Muscle of leg (tissue), 11 donors: ENCODE data around the gene GRK1. TPM values are rescaled to one million over a fixed set of nuclear protein-coding genes. Genes with fewer than 3 reads are reported as not detected.
A peak's percentile ranks its signal among the peaks of the same experiment; 100 is the strongest.

Experiments used
- DNase-seq: peaks from one replicate; pipeline ENCODE4 v3.0.0; 2013
- H3K27ac ChIP-seq: one replicate; pipeline ENCODE4 v1.5.1; 2013; ENCODE audit warnings: mild to moderate bottlenecking, low read length, control low read depth
- H3K27me3 ChIP-seq: one replicate; pipeline ENCODE4 v1.6.1; 2013; ENCODE audit warnings: low read length; ENCODE audit not compliant: control insufficient read depth, insufficient read depth
- H3K36me3 ChIP-seq: one replicate; pipeline ENCODE4 v1.6.1; 2013; ENCODE audit warnings: low read length; ENCODE audit not compliant: control insufficient read depth, insufficient read depth
- H3K4me1 ChIP-seq: one replicate; pipeline ENCODE4 v1.6.1; 2013; ENCODE audit warnings: low read length; ENCODE audit not compliant: control insufficient read depth, insufficient read depth
- H3K4me3 ChIP-seq: one replicate; pipeline ENCODE4 v1.5.1; 2013; ENCODE audit warnings: low read length, control low read depth
- H3K9me3 ChIP-seq: replicated peaks from 2 replicates; pipeline ENCODE4 v1.6.1; 2013; ENCODE audit warnings: low read depth, low read length; ENCODE audit not compliant: control insufficient read depth
- WGBS: methylation state at CpG from one replicate; pipeline ENCODE4 v1.1.5; 2013; ENCODE audit warnings: missing lambda C conversion rate; ENCODE audit not compliant: insufficient coverage; 5-methylcytosine and 5-hydroxymethylcytosine counted together
- polyA plus RNA-seq, 8 donors: library from polyadenylated mRNA; unstranded; fragments of 120-200 nt; gene quantifications; one replicate each; pipeline versions ENCODE4 v1.2.1 to v1.2.3, GENCODE V29; 2013; ENCODE audit warnings: inconsistent platforms in 1 of 8, low replicate concordance in 1 of 8; ENCODE audit not compliant: insufficient read length in 8 of 8, insufficient read depth in 1 of 8
- total RNA-seq: library from RNA; stranded (reverse); fragments of 120-200 nt; gene quantifications from one replicate; pipeline ENCODE4 v1.2.4, GENCODE V29; 2013

GRK1 gene
- total and polyA plus RNA-seq, 9 donors, result 0.11 to 0.38 (median 0.22) TPM; not detected in 1

DNA sequence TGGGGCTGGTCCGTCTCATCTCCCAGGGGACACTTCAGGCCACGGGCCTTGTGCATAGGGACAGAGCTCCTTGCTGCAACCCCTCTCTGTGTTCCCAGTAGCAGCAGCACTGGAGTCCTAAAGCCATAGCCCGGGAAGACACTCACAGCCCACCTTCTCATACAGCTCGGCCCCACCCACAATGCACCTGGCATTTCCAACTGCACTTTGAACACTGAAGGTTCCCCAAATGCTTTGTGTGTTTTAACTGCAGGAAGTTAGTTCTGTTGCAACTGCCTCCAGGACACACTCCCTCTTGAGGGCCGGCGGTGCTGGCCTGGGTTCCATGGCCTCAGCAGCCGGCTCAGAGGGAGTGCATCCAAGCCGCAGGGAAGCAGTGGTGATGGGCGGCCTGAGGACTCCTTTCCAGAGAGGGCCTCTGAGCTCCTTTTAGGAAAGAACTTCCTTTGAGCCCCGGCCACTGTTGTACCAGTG, 69.3 kb downstream of the GRK1 start:
- no peaks in the 10 kb centered on the region for H3K36me3 ChIP-seq
- H3K27ac ChIP-seq, result no peak overlapping the region
- peaks cover 3% of the 10 kb centered on the region for H3K4me1 ChIP-seq
- H3K9me3 ChIP-seq, result no peaks in the 10 kb centered on the region
- 67% methylated on average over 9 of the region's 10 CpGs for WGBS
- H3K27me3 ChIP-seq, result peaks cover 3% of the 10 kb centered on the region
- DNase-seq, result no peak
- no peak overlapping the region for H3K4me3 ChIP-seq

DNA sequence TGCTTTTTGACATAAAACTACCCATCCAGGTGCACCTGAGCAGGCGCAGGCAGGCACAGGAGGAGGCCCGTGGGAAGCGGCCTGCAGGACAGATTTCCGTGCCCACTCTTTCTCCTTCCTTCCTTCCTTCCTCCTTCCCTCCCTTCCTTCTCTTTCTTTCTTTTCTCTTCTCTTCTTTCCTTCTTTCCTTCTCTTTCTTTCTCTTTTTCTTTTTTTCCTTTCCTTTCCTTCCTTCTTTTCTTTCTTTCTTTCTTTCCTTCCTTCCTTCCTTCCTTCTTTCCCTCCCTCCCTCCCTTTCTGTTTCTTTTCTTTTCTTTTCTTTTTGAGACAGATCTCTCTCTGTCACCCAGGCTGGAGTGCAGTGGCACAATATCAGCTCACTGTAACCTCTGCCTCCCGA, 70.8 kb downstream of the GRK1 start:
- Histone ChIP-seq H3K27ac (no peak overlapping the region), H3K36me3 (no peaks in the 10 kb centered on the region), H3K4me3 (no peak overlapping the region), H3K4me1 (peaks cover 14% of the 10 kb centered on the region), H3K9me3 (no peaks in the 10 kb centered on the region), H3K27me3 (peaks cover 2% of the 10 kb centered on the region)
- DNase-seq, result no peak
- WGBS, result 78% methylated on average over 4 of the region's 5 CpGs

DNA sequence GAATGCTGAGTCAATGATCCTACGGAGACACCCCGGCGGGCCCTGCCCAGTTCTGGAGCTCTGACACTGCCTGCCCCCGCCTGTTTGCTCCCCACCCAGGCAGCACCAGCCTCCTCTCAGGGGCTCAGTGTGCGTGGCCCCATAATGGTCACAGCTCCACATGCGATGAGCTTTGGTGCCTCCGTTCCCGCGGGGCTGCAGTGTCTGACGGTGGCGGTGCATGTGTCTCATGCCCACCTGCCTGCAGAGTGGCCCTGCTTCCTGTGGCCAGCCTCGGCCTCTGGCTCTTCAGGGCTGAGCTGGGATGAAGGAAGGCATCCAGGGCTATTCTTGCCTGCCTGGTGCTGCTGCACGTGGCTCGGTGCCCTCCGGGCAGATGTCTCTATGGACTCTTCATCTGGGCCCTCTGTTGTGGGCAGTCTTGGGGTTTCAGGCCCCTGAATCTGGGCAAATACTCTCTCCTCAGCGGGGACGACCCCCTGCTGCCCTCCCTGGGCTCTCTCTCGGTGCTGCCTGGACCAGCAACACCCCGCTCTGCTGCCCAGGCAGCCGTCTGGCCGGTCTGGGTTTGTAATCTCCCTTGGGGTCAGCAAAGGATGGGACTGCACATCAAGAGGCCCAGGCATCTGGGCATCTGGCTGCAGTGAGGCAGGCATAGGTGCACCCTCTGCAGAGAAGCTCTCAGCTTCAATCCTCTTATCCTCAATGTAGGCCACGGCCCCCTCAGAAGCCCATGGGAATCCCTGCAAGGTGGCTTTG, 72.7 kb downstream of the GRK1 start:
- H3K27me3 ChIP-seq, result peaks cover 2% of the 10 kb centered on the region
- 80% methylated on average over 22 of the region's 22 CpGs for WGBS
- no peaks in the 10 kb centered on the region for H3K36me3 ChIP-seq
- H3K9me3 ChIP-seq, result no peaks in the 10 kb centered on the region
- H3K4me1 ChIP-seq, result peaks cover 14% of the 10 kb centered on the region
- no peak overlapping the region for H3K4me3 ChIP-seq
- H3K27ac ChIP-seq, result no peak overlapping the region
- no peak for DNase-seq

DNA sequence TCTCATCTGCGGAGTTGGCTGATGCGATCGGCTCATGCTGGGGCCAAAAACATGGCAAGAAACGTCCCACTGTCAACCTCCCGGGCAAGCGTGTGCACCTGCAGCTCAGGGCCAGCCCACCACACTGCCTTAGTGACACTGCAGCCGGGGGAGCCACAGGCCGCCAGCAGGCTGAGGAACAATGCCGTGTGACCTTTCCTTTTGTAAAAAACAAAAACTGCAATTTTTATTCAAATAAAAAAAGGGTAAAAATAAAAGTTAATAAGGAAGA, 73.2 kb downstream of the GRK1 start:
- Histone ChIP-seq H3K27ac (no peak overlapping the region), H3K4me1 (peaks cover 14% of the 10 kb centered on the region), H3K4me3 (no peak overlapping the region), H3K9me3 (no peaks in the 10 kb centered on the region), H3K27me3 (peaks cover 2% of the 10 kb centered on the region), H3K36me3 (no peaks in the 10 kb centered on the region)
- no peak for DNase-seq
- WGBS, result 89% methylated on average over 6 of the region's 9 CpGs

DNA sequence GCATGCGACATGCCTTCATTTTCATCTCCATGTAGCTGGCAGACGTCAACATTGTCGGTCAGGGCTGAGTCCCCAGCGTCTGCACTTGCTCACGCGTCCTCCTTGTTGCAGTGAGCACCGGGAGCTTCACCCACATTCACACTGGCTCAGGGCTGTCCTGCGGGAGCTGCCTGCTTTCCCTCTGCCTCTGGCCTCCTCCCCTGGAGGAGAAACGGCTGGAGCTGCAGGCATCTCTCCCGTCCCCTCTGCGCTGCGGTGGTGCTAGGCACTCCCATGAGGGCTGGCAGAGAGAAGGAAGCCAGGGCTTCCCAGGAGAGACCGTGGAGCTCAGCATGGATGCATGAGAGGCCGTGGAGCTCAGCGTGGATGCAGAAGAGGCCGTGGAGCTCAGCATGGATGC, 73.6 kb downstream of the GRK1 start:
- peaks cover 14% of the 10 kb centered on the region for H3K4me1 ChIP-seq
- H3K9me3 ChIP-seq, result no peaks in the 10 kb centered on the region
- H3K36me3 ChIP-seq, result no peaks in the 10 kb centered on the region
- no peak for DNase-seq
- no peak overlapping the region for H3K4me3 ChIP-seq
- WGBS, result 80% methylated on average over 15 of the region's 16 CpGs
- no peak overlapping the region for H3K27ac ChIP-seq
- H3K27me3 ChIP-seq, result peaks cover 2% of the 10 kb centered on the region

DNA sequence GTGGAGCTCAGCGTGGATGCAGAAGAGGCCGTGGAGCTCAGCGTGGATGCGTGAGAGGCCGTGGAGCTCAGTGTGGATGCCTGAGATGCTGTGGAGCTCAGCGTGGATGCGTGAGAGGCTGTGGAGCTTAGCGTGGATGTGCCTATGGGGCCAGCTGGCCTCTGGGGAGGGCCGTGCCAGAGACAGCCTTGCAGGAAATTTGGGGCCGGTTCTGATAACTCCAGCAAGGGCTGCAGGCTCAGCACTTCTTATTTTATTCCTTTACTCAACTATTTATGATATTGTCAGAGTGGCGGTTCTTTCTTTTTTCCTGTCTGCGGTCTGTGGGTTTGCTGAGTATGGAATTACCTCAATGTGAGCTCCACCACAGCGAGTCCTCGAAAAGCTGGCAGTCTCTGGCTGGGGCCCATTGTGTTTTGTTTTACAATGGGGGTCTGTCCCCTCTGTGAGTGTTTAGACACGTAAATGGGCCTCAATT, 74.2 kb downstream of the GRK1 start:
- H3K4me1 ChIP-seq, result peaks cover 12% of the 10 kb centered on the region
- peaks cover 2% of the 10 kb centered on the region for H3K27me3 ChIP-seq
- no peaks in the 10 kb centered on the region for H3K9me3 ChIP-seq
- 87% methylated on average over 9 of the region's 15 CpGs for WGBS
- H3K27ac ChIP-seq, result no peak overlapping the region
- no peak for DNase-seq
- H3K4me3 ChIP-seq, result no peak overlapping the region
- H3K36me3 ChIP-seq, result no peaks in the 10 kb centered on the region

DNA sequence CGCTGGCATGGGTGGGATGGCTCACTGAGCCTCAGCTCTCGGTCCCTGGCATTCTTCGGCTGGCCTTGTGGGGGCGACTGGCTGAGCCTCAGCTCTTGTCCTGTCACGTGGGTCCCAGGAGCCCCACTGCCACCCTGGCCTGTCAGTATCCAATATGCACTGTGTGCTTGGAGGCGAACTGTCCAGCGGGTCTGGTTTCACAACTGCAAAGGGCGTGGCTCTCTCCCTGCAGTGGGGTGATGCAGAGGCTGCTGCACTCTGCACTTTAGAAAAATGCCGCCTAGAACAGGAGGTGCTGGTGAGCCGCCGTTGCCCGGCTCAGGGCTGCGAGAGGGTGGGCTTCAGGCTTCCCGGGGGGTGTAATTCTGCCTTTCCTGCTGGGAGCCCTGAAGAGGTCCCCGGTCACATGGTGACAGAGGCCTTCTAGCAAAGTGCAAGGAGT, 75.0 kb downstream of the GRK1 start:
- peak; percentile 50 for DNase-seq
- 11% methylated on average over 10 of the region's 15 CpGs for WGBS

DNA sequence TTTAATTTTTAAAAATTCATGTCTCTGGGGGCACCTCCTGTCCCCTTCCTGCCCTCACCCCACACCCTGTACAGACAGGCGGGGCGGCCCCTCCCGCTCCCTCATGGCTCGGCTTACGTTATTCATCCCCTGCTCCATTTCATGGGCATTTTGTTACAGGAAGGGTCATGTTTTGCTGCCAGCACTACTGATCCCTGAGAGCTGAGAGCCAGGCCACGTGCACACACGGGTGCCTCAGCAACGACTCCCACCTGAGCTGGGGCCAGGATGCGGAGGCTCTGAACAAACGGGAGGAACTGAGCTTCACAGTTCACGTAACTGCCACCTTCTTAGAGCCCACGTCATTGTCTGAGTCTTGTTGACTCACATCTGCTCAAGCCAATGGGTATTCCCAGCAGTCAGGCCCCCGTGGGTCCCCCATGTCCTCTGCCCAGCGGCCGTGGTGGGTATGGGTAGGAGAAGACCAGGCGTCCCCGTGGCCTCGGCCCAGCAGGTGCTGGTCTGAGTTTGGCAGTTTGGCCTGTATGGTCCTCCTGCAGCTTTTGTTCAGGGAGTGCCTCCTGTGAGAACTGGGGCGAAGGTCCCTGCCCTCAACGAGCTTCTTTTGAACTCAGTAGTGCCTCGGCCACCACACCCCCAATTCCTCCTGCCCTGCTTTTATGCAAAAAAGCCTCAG, 75.6 kb downstream of the GRK1 start:
- no peaks in the 10 kb centered on the region for H3K36me3 ChIP-seq
- H3K4me1 ChIP-seq, result peaks cover 11% of the 10 kb centered on the region
- H3K27me3 ChIP-seq, result peaks cover 2% of the 10 kb centered on the region
- H3K4me3 ChIP-seq, result no peak overlapping the region
- no peaks in the 10 kb centered on the region for H3K9me3 ChIP-seq
- no peak overlapping the region for H3K27ac ChIP-seq
- DNase-seq, result no peak
- 67% methylated on average over 17 of the region's 21 CpGs for WGBS

More for the DNA sequence above, 75.0 kb downstream of the GRK1 start:
- Histone ChIP-seq H3K4me1 (peaks cover 11% of the 10 kb centered on the region), H3K27me3 (peaks cover 2% of the 10 kb centered on the region), H3K27ac (no peak overlapping the region), H3K9me3 (no peaks in the 10 kb centered on the region), H3K4me3 (no peak overlapping the region), H3K36me3 (no peaks in the 10 kb centered on the region)

DNA sequence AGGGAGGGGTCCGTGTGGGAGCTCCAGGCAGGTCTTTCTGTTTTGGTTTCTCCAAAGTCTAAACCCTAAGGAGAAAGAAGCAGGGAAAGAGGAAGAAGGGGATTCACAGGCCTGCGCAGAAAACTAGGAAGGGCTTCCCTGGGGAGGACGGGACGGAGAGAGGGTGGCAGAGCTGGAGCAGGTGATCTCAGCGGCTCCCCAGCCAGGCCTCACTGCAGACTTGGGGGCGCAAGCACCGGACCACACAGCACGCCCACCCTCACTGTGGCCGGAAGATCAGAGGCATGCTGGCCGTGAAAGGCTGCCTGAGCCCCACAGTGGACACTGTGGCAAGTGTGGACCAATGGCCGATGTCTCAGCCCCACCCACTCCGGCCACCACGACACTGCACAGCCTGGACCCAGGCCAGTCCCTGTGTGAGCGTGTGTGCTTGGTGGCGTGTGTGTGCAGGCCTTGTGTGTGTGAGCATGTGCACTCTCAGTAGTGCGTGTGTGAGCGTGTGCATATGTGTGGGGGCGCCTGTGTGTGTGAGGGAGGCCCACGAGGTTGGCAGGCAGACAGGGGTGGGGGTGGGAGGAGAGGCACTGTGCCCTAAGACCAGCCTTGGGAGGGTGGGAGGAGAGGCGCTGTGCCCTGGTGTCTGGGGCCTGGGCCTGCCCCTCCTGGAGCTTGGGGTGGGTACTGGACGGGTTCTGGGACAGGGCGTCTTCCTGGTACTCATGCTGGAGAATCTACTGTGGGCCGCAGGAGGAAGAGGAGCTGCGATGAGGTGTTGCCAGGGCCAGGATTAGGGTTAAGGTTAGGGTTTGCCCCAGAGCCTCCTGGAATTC, 76.6 kb downstream of the GRK1 start:
- Histone ChIP-seq H3K4me3 (no peak overlapping the region), H3K27me3 (peaks cover under 1% of the 10 kb centered on the region), H3K36me3 (no peaks in the 10 kb centered on the region), H3K9me3 (no peaks in the 10 kb centered on the region), H3K27ac (no peak overlapping the region), H3K4me1 (peaks cover 11% of the 10 kb centered on the region)
- no peak for DNase-seq
- WGBS, result 79% methylated on average over 14 of the region's 24 CpGs
